CD8-positive, alpha-beta memory T cell (primary cell): ENCODE measurements around the gene MAGOH. TPM values are rescaled to one million over a fixed set of nuclear protein-coding genes. Genes with fewer than 3 reads are reported as not detected.
"Not testable (repeated sequence)": the region's sequence is repeated elsewhere in the genome, so short reads cannot be mapped to it uniquely, and the experiment has no call there.

Experiments
- CTCF ChIA-PET: fragments of 350-600 bp; sonication (Branson Sonifier 250); formaldehyde crosslinking; loops from one replicate; lab custom pipeline; 2021; ENCODE audit warnings: antibody characterized with exemption; lab: Charles Lee
- POLR2A ChIA-PET: fragments of 350-600 bp; sonication (Branson Sonifier 250); formaldehyde crosslinking; loops from one replicate; lab custom pipeline; 2021; ENCODE audit warnings: antibody characterized with exemption; lab: Charles Lee
- DNase-seq, 5 donors: peaks; one replicate each; pipeline versions ENCODE4 v3.0.0 to v3.0.0-alpha.2; 2020 to 2022; ENCODE audit warnings: mixed read lengths in 1 of 5
- H3K27ac ChIP-seq: one replicate; pipeline ENCODE4 v1.7.0; 2013; ENCODE audit warnings: low read depth, mild to moderate bottlenecking, low read length, moderate library complexity
- H3K27me3 ChIP-seq: 2 replicates; pipeline ENCODE4 v1.7.0; 2013; ENCODE audit warnings: low read length, mild to moderate bottlenecking; ENCODE audit not compliant: insufficient read depth, poor library complexity, severe bottlenecking
- H3K36me3 ChIP-seq: 2 replicates; pipeline ENCODE4 v1.7.0; 2013; ENCODE audit warnings: mild to moderate bottlenecking, low read length, moderate library complexity; ENCODE audit not compliant: insufficient read depth
- H3K4me1 ChIP-seq: 2 replicates; pipeline ENCODE4 v1.7.0; 2013; ENCODE audit warnings: mild to moderate bottlenecking, low read length, moderate library complexity; ENCODE audit not compliant: insufficient read depth
- H3K4me3 ChIP-seq: 2 replicates; pipeline ENCODE4 v1.7.0; 2013; ENCODE audit warnings: mild to moderate bottlenecking, low read length
- H3K9me3 ChIP-seq: 2 replicates; pipeline ENCODE4 v1.7.0; 2013; ENCODE audit warnings: mild to moderate bottlenecking, low read length
- H3K27ac Mint-ChIP-seq, 8 donors: one replicate each; pipeline ENCODE4 v1.8.0; 2020 to 2021; ENCODE audit warnings: mixed read lengths in 8 of 8, mild to moderate bottlenecking in 6 of 8, inconsistent platforms in 3 of 8, moderate library complexity in 3 of 8
- H3K27me3 Mint-ChIP-seq, 2 donors: one replicate each; pipeline ENCODE4 v1.8.0; 2020 to 2021; ENCODE audit warnings: mixed read lengths in 2 of 2, mild to moderate bottlenecking in 1 of 2, moderate library complexity in 1 of 2
- H3K36me3 Mint-ChIP-seq, 3 donors: one replicate each; pipeline ENCODE4 v1.8.0; 2020 to 2021; ENCODE audit warnings: mixed read lengths in 3 of 3, inconsistent platforms in 1 of 3, mild to moderate bottlenecking in 1 of 3
- H3K4me1 Mint-ChIP-seq, 3 donors: one replicate each; pipeline ENCODE4 v1.8.0; 2020 to 2021; ENCODE audit warnings: mixed read lengths in 3 of 3, inconsistent platforms in 1 of 3, mild to moderate bottlenecking in 1 of 3
- H3K4me3 Mint-ChIP-seq, 7 donors: one replicate each; pipeline ENCODE4 v1.8.0; 2020 to 2021; ENCODE audit warnings: mixed read lengths in 7 of 7, mild to moderate bottlenecking in 6 of 7, moderate library complexity in 4 of 7, inconsistent platforms in 2 of 7
- H3K9me3 Mint-ChIP-seq, 5 donors: one replicate each; pipeline ENCODE4 v1.8.0; 2020 to 2022; ENCODE audit warnings: mixed read lengths in 5 of 5, mild to moderate bottlenecking in 3 of 5, moderate library complexity in 2 of 5, inconsistent platforms in 1 of 5
- polyA plus RNA-seq: library from polyadenylated mRNA; unstranded; fragments of 300-500 nt; fragmentation: Illumina TruSeq; gene quantifications from one replicate; pipeline ENCODE4 v1.2.3, GENCODE V29; 2021
- total RNA-seq, 2 experiments: library from RNA; stranded (reverse); gene quantifications; one replicate each; pipeline ENCODE4 v1.2.3, GENCODE V29; 2021

The MAGOH gene
- total and polyA plus RNA-seq, 3 experiments from 2014 or later = 121 to 129 (median 127) TPM

DNA sequence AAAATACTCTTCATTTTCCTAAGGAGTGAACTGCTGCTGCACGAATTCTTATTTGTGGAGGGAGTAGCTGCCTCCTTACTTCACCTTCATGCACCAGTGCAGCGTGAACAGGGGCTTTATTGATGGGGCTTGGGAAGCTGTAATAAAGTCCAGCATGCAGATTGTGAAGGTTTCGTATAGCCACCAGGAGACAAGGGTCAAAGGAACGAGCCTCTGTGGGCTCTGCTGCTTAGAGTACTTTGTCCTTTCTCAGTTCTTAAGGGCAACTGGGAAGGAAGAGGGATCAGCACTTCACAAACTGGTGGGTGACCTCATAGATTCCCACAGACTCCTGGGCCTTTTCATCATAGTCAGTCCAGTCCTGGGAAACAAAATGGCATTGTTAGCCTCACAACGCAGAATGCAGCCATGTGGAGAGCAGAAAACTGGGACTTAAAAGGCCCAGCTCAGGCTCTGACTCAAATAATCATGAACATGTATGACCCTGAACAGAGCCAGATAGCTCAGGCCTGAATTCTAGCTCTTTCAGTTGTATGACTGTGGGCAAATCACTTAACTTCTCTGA, 23.9 kb downstream of the MAGOH start:
- Mint-ChIP-seq H3K4me1 (peaks cover 9 to 11% (median 10%) of the 10 kb centered on the region in 3 donors), H3K4me3 (no peak overlapping the region), H3K9me3 (no peaks in the 10 kb centered on the region), H3K36me3 (peaks cover 8 to 86% (median 19%) of the 10 kb centered on the region in 3 donors), H3K27ac (peak overlapping the region in 4 of 8 donors; percentile 22 to 81 (median 52)), H3K27me3 (no peaks in the 10 kb centered on the region)
- CTCF ChIA-PET = no interaction called here
- H3K9me3 ChIP-seq = no peaks in the 10 kb centered on the region
- no peaks in the 10 kb centered on the region for H3K27me3 ChIP-seq
- POLR2A ChIA-PET = no interaction called here
- H3K4me3 ChIP-seq = no peak overlapping the region
- H3K27ac ChIP-seq = no peak overlapping the region
- DNase-seq = no peak
- peaks cover 4% of the 10 kb centered on the region for H3K4me1 ChIP-seq
- H3K36me3 ChIP-seq = peaks cover 24% of the 10 kb centered on the region

DNA sequence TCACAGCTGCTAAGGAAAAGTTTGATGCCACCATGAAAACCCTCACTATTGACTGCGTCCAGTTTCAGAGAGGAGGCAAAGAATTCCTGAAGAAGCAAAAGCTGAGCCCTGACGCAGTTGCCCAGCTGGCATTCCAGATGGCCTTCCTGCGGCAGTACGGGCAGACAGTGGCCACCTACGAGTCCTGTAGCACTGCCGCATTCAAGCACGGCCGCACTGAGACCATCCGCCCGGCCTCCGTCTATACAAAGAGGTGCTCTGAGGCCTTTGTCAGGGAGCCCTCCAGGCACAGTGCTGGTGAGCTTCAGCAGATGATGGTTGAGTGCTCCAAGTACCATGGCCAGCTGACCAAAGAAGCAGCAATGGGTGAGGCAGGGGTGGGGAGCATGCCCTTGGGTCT, 27.4 kb downstream of the MAGOH start:
- H3K4me1 ChIP-seq = no peaks in the 10 kb centered on the region
- H3K9me3 ChIP-seq = peaks cover 10% of the 10 kb centered on the region
- no peak overlapping the region for H3K27ac ChIP-seq
- Mint-ChIP-seq H3K9me3 (peaks cover 4 to 12% (median 8%) of the 10 kb centered on the region in 5 donors), H3K4me1 (no peaks in the 10 kb centered on the region), H3K27me3 (no peaks in the 10 kb centered on the region), H3K36me3 (peaks cover 27 to 91% (median 30%) of the 10 kb centered on the region in 3 donors), H3K4me3 (no peak overlapping the region), H3K27ac (no peak overlapping the region)
- CTCF ChIA-PET = interaction anchor here (0.5 kb wide), 1 partner anchor 1240 kb away, joined by 4 read pairs; no protein-coding TSS in a partner anchor
- POLR2A ChIA-PET = no interaction called here
- H3K4me3 ChIP-seq = no peak overlapping the region
- peaks cover 54% of the 10 kb centered on the region for H3K36me3 ChIP-seq
- no peaks in the 10 kb centered on the region for H3K27me3 ChIP-seq
- DNase-seq = no peak

DNA sequence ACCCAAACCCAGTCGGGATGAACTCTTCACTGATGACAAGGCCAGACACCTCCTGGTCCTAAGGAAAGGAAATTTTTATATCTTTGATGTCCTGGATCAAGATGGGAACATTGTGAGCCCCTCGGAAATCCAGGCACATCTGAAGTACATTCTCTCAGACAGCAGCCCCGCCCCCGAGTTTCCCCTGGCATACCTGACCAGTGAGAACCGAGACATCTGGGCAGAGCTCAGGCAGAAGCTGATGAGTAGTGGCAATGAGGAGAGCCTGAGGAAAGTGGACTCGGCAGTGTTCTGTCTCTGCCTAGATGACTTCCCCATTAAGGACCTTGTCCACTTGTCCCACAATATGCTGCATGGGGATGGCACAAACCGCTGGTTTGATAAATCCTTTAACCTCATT, 28.0 kb downstream of the MAGOH start:
- peaks cover 4 to 16% (median 12%) of the 10 kb centered on the region in 5 donors for H3K9me3 Mint-ChIP-seq
- Histone ChIP-seq H3K27ac (no peak overlapping the region), H3K4me1 (no peaks in the 10 kb centered on the region), H3K9me3 (peaks cover 10% of the 10 kb centered on the region), H3K4me3 (no peak overlapping the region), H3K27me3 (no peaks in the 10 kb centered on the region), H3K36me3 (peaks cover 58% of the 10 kb centered on the region)
- CTCF ChIA-PET = interaction anchor here (0.5 kb wide), 1 partner anchor 1240 kb away, joined by 4 read pairs; no protein-coding TSS in a partner anchor
- peaks cover 28 to 91% (median 31%) of the 10 kb centered on the region in 3 donors for H3K36me3 Mint-ChIP-seq
- H3K4me1 Mint-ChIP-seq = peaks cover 0 to under 1% (median 0%) of the 10 kb centered on the region in 3 donors
- no peaks in the 10 kb centered on the region for H3K27me3 Mint-ChIP-seq
- POLR2A ChIA-PET = no interaction called here
- no peak for DNase-seq
- no peak overlapping the region for H3K4me3 Mint-ChIP-seq
- no peak overlapping the region for H3K27ac Mint-ChIP-seq

DNA sequence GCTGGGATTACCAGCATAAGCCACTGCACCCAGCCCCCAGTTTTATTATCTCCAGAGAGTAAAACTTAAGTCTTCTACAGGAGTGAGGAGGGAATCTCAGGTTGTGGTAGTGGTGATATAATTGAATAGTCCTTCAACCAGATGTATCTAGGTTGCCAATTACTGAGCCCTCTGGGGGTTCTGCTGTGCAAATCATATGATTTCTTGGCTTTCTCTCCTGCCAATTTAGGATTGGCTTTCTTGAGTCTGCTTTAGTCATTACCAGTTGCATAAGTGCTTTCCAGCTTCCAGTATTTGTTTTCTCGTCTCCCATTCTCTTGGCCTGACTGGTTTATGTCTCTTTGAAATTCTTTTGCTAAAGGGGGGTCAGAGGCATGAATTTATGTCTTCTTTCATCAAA, 30.6 kb downstream of the MAGOH start:
- Mint-ChIP-seq H3K27me3 (no peaks in the 10 kb centered on the region), H3K9me3 (peaks cover 9 to 22% (median 16%) of the 10 kb centered on the region in 5 donors), H3K36me3 (peaks cover 46 to 94% (median 54%) of the 10 kb centered on the region in 3 donors), H3K27ac (peak overlapping the region in 4 of 8 donors; percentile 2 to 78 (median 28)), H3K4me3 (no peak overlapping the region), H3K4me1 (peaks cover 8 to 20% (median 15%) of the 10 kb centered on the region in 3 donors)
- Histone ChIP-seq H3K36me3 (peaks cover 80% of the 10 kb centered on the region), H3K27ac (no peak overlapping the region), H3K4me3 (no peak overlapping the region), H3K9me3 (peaks cover 10% of the 10 kb centered on the region), H3K4me1 (no peaks in the 10 kb centered on the region), H3K27me3 (no peaks in the 10 kb centered on the region)
- CTCF ChIA-PET = no interaction called here
- DNase-seq = no peak
- POLR2A ChIA-PET = no interaction called here

DNA sequence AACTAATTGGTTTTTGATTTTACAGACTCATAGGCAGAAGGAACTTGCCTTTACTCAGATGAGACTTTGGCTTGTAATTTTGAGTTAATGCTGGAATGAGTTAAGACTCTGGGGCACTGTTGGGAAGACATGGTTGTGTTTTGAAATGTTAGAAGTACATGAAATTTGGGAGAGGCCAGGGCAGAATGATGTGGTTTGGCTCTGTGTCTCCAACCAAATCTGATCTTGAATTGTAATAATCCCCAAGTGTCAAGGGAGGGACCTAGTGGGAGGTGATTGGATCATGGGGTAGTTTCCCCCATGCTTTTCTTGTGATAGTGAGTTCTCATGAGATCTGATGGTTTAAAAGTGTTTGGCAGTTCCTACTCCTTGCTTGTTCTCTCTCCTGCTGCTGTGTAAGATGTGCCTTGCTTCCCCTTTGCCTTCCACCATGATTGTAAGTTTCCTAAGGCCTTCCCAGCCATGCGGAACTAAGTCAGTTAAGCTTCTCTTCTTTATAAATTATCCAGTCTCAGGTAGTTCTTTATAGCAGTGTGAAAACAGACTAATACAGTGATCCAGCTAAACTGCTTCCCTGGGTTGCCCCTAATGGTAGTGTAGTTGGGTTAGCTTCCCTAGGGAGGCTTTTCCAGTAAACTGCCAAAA, 31.5 kb downstream of the MAGOH start:
- Histone ChIP-seq H3K4me3 (no peak overlapping the region), H3K27me3 (no peaks in the 10 kb centered on the region), H3K4me1 (no peaks in the 10 kb centered on the region), H3K9me3 (peaks cover 10% of the 10 kb centered on the region), H3K27ac (no peak overlapping the region), H3K36me3 (peaks cover 86% of the 10 kb centered on the region)
- Mint-ChIP-seq H3K4me1 (peaks cover 10 to 24% (median 18%) of the 10 kb centered on the region in 3 donors), H3K27ac (peak overlapping the region in 2 of 8 donors; percentile 47 to 78), H3K4me3 (no peak overlapping the region), H3K36me3 (peaks cover 48 to 96% (median 59%) of the 10 kb centered on the region in 3 donors), H3K9me3 (peaks cover 9 to 22% (median 16%) of the 10 kb centered on the region in 5 donors), H3K27me3 (no peaks in the 10 kb centered on the region)
- POLR2A ChIA-PET = no interaction called here
- DNase-seq = no peak
- CTCF ChIA-PET = no interaction called here

DNA sequence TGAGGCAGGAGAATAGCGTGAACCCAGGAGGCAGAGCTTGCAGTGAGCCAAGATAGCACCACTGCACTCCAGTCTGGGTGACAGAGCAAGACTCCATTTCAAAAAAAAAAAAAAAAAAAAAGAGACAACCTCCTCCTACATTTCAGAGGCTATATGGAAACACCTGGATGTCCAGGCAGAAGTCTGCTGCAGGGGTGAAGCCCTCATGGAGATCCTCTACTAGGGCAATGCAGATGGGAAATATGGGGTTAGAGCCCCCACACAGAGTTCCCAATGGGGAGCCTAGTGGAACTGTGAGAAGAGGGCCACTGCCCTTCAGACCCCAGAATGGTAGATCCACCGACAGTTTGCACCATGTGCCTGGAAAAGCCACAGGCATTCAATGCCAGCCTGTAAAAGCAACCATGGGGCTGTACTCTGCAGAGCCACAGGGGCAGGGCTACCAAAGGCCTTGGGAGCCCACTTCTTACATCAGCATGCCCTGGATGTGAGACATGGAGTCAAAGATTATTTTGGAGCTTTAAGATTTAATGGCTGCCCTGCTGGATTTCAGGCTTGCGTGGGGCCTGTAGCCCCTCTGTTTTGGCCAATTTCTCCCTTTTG, 32.1 kb downstream of the MAGOH start:
- H3K36me3 ChIP-seq = peaks cover 83% of the 10 kb centered on the region
- H3K27me3 Mint-ChIP-seq, H3K4me3 Mint-ChIP-seq, H3K27ac ChIP-seq, DNase-seq, H3K27ac Mint-ChIP-seq, CTCF ChIA-PET, H3K4me3 ChIP-seq, H3K27me3 ChIP-seq, H3K9me3 ChIP-seq, POLR2A ChIA-PET, H3K4me1 ChIP-seq: not testable (repeated sequence)
- H3K4me1 Mint-ChIP-seq = peaks cover 10 to 24% (median 20%) of the 10 kb centered on the region in 3 donors
- H3K36me3 Mint-ChIP-seq = peaks cover 47 to 96% (median 60%) of the 10 kb centered on the region in 3 donors
- H3K9me3 Mint-ChIP-seq = peaks cover 9 to 22% (median 16%) of the 10 kb centered on the region in 5 donors

DNA sequence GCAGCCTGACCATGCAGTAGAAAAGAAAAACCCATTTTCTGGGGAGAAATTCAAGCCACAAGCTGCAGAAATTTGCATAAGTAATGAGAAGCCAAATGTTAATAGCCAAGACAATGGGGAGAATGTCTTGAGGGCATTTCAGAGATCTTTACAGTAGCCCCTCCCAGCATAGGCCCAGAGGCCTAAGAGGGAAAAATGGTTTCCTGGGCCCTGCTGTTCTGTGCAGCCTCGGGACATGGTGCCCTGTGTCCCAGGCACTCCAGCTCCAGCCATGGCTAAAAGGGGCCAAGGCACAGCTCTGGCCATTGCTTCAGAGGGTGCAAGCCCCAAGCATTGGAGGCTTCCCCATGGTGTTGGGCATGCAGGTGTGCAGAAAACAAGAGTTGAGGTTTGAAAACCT, 32.8 kb downstream of the MAGOH start:
- DNase-seq, H3K27me3 Mint-ChIP-seq, H3K4me1 ChIP-seq, CTCF ChIA-PET, H3K27ac ChIP-seq, POLR2A ChIA-PET, H3K9me3 ChIP-seq, H3K4me3 ChIP-seq, H3K27me3 ChIP-seq: not testable (repeated sequence)
- peaks cover 9 to 22% (median 16%) of the 10 kb centered on the region in 5 donors for H3K9me3 Mint-ChIP-seq
- peak overlapping the region in 1 of 8 donors; percentile 54 for H3K27ac Mint-ChIP-seq
- peaks cover 13 to 27% (median 24%) of the 10 kb centered on the region in 3 donors for H3K4me1 Mint-ChIP-seq
- peak overlapping the region in 1 of 7 donors; percentile 42 for H3K4me3 Mint-ChIP-seq
- H3K36me3 Mint-ChIP-seq = peaks cover 47 to 96% (median 63%) of the 10 kb centered on the region in 3 donors
- H3K36me3 ChIP-seq = peaks cover 81% of the 10 kb centered on the region

DNA sequence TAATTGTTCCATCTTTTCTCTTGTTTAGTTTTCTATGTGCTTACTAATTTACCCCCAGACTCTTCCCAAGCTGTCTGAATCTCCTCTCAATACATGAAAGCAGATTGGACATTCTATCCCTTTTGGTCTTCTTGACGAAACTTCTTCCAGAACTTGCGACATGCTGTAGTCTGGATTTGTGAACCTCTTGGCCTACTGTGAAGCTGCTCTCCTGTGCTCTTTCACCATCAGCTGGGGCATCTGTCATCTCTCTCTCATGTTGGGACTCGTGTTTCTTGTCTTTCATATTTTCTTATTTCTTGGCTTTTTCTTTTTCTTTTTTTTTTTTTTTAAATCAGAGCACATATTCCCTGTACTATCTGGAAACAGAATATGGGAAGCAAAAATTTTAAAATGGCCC, 34.9 kb downstream of the MAGOH start:
- H3K27me3 Mint-ChIP-seq = no peaks in the 10 kb centered on the region
- DNase-seq = no peak
- CTCF ChIA-PET = interaction anchor here (1.2 kb wide), 1 partner anchor 9 kb away, joined by 3 read pairs; no protein-coding TSS in a partner anchor
- H3K27me3 ChIP-seq = no peaks in the 10 kb centered on the region
- no peak overlapping the region for H3K27ac ChIP-seq
- H3K9me3 Mint-ChIP-seq = peaks cover 9 to 22% (median 16%) of the 10 kb centered on the region in 5 donors
- no peak overlapping the region for H3K4me3 ChIP-seq
- POLR2A ChIA-PET = no interaction called here
- peaks cover 62% of the 10 kb centered on the region for H3K36me3 ChIP-seq
- peaks cover 2% of the 10 kb centered on the region for H3K4me1 ChIP-seq
- H3K36me3 Mint-ChIP-seq = peaks cover 39 to 81% (median 55%) of the 10 kb centered on the region in 3 donors
- H3K4me1 Mint-ChIP-seq = peaks cover 15 to 43% (median 36%) of the 10 kb centered on the region in 3 donors
- H3K9me3 ChIP-seq = peaks cover 10% of the 10 kb centered on the region
- H3K4me3 Mint-ChIP-seq = no peak overlapping the region
- peak overlapping the region in 4 of 8 donors; percentile 28 to 72 (median 48) for H3K27ac Mint-ChIP-seq
